Neuronal stem cell (in vitro differentiated cells): Measurements from ENCODE around the gene SLC2A1.

Experiments
- DNase-seq: peaks from one replicate; pipeline ENCODE4 v3.0.0-alpha.2; 2013; ENCODE audit warnings: low spot score
- H2AFZ ChIP-seq: one replicate; pipeline ENCODE4 v1.6.1; 2013; ENCODE audit warnings: mild to moderate bottlenecking, low read length, inconsistent platforms
- H2AK5ac ChIP-seq: 2 replicates; pipeline ENCODE4 v1.6.1; 2013; ENCODE audit warnings: low read depth, mild to moderate bottlenecking, inconsistent platforms, low read length, moderate library complexity, mixed read lengths
- H2BK120ac ChIP-seq: 2 replicates; pipeline ENCODE4 v1.6.1; 2013; ENCODE audit warnings: low read depth, mild to moderate bottlenecking, inconsistent platforms, low read length, moderate library complexity, mixed read lengths
- H2BK12ac ChIP-seq: one replicate; pipeline ENCODE4 v1.6.1; 2013; ENCODE audit warnings: low read length, inconsistent platforms
- H2BK15ac ChIP-seq: 2 replicates; pipeline ENCODE4 v1.6.1; 2013; ENCODE audit warnings: mild to moderate bottlenecking, low read length, inconsistent platforms, mixed read lengths
- H2BK5ac ChIP-seq: one replicate; pipeline ENCODE4 v1.6.1; 2013; ENCODE audit warnings: inconsistent platforms, mild to moderate bottlenecking, low read length, moderate library complexity
- H3K14ac ChIP-seq: one replicate; pipeline ENCODE4 v1.6.1; 2013; ENCODE audit warnings: low read length, inconsistent platforms
- H3K18ac ChIP-seq: 2 replicates; pipeline ENCODE4 v1.6.1; 2013; ENCODE audit warnings: low read length, inconsistent platforms
- H3K23ac ChIP-seq: 2 replicates; pipeline ENCODE4 v1.6.1; 2013; ENCODE audit warnings: low read depth, mild to moderate bottlenecking, mixed read lengths, low read length, inconsistent platforms; ENCODE audit not compliant: poor library complexity
- H3K27ac ChIP-seq: replicated peaks from 3 replicates; pipeline ENCODE4 v1.5.1; 2013; ENCODE audit warnings: low read length, inconsistent platforms
- H3K27me3 ChIP-seq, 3 experiments: 2 replicates each; pipeline ENCODE4 v1.6.1; 2013; ENCODE audit warnings: low read length in 3 of 3, mild to moderate bottlenecking in 2 of 3, inconsistent platforms in 1 of 3, low read depth in 1 of 3, mixed read lengths in 1 of 3, moderate library complexity in 1 of 3; ENCODE audit not compliant: control insufficient read depth in 3 of 3, insufficient read depth in 3 of 3
- H3K36me3 ChIP-seq, 2 donors: replicated peaks in 1 of 2; 2 replicates each; pipeline ENCODE4 v1.6.1; 2013; ENCODE audit warnings: low read length in 2 of 2; ENCODE audit not compliant: control insufficient read depth in 2 of 2, insufficient read depth in 2 of 2
- H3K4ac ChIP-seq: 2 replicates; pipeline ENCODE4 v1.6.1; 2013; ENCODE audit warnings: inconsistent platforms, mild to moderate bottlenecking, low read length, moderate library complexity
- H3K4me1 ChIP-seq, 2 donors: 1 replicate in 1 of 2; 2 replicates in 1 of 2; pipeline ENCODE4 v1.6.1; 2013; ENCODE audit warnings: low read length in 2 of 2, low read depth in 1 of 2; ENCODE audit not compliant: control insufficient read depth in 2 of 2, insufficient read depth in 1 of 2
- H3K4me2 ChIP-seq: one replicate; pipeline ENCODE4 v1.6.1; 2013; ENCODE audit warnings: mild to moderate bottlenecking, low read length, inconsistent platforms; ENCODE audit not compliant: insufficient read depth, poor library complexity, severe bottlenecking
- H3K4me3 ChIP-seq, 2 donors: 2 replicates each; pipeline ENCODE4 v1.5.1; 2013; ENCODE audit warnings: low read length in 2 of 2, mild to moderate bottlenecking in 2 of 2, inconsistent platforms in 1 of 2, moderate library complexity in 1 of 2
- H3K79me1 ChIP-seq: one replicate; pipeline ENCODE4 v1.6.1; 2013; ENCODE audit warnings: low read depth, mild to moderate bottlenecking, inconsistent platforms, low read length, moderate library complexity
- H3K9ac ChIP-seq: one replicate; pipeline ENCODE4 v1.6.1; 2013; ENCODE audit warnings: mild to moderate bottlenecking, low read depth, low read length, inconsistent platforms; ENCODE audit not compliant: poor library complexity
- H3K9me3 ChIP-seq, 2 donors: replicated peaks in 1 of 2; 2 replicates each; pipeline versions ENCODE3 to v1.6.1; 2013; ENCODE audit warnings: low read length in 2 of 2, mild to moderate bottlenecking in 2 of 2, inconsistent platforms in 1 of 2, low read depth in 1 of 2, mixed read lengths in 1 of 2, moderate library complexity in 1 of 2; ENCODE audit not compliant: control insufficient read depth in 2 of 2, insufficient read depth in 1 of 2
- H4K8ac ChIP-seq: one replicate; pipeline ENCODE4 v1.6.1; 2013; ENCODE audit warnings: low read depth, mild to moderate bottlenecking, inconsistent platforms, low read length, moderate library complexity
- H4K91ac ChIP-seq: one replicate; pipeline ENCODE4 v1.6.1; 2013; ENCODE audit warnings: low read length, low read depth, mild to moderate bottlenecking, inconsistent platforms; ENCODE audit not compliant: poor library complexity
- WGBS, 2 donors: extraction: QIAGEN DNeasy Blood & Tissue Kit; methylation state at CpG; one replicate each; pipeline ENCODE4 v1.1.7; 2013; ENCODE audit warnings: missing lambda C conversion rate in 2 of 2, mixed read lengths in 1 of 2; ENCODE audit not compliant: insufficient read length in 2 of 2, insufficient replicate concordance in 1 of 2; ENCODE audit errors: extremely low coverage in 2 of 2; 5-methylcytosine and 5-hydroxymethylcytosine counted together

SLC2A1 gene

GRCh38 chr1:42946120-42946898 is 12.4 kb downstream of the SLC2A1 start:
- WGBS, 2 donors, result no CpG with 5 or more reads among the region's 10 CpGs
- no peak overlapping the region for H3K27ac ChIP-seq
- peaks cover 34 to 59% of the 10 kb centered on the region in 2 donors for H3K4me1 ChIP-seq

GRCh38 chr1:42945164-42945563 is 13.5 kb downstream of the SLC2A1 start:
- no peak overlapping the region for H3K18ac ChIP-seq
- peaks cover 34 to 60% of the 10 kb centered on the region in 2 donors for H3K4me1 ChIP-seq

More at GRCh38 chr1:42946120-42946898, 12.4 kb downstream of the SLC2A1 start:
- H3K18ac ChIP-seq, result no peak overlapping the region
- H3K14ac ChIP-seq, result no peak overlapping the region
- H3K4ac ChIP-seq, result no peak overlapping the region
- peaks cover 0 to 2% of the 10 kb centered on the region in 2 donors for H3K9me3 ChIP-seq
- DNase-seq, result no peak
- H4K8ac ChIP-seq, result no peak overlapping the region
- no peak overlapping the region for H3K4me2 ChIP-seq
- no peak overlapping the region for H3K23ac ChIP-seq
- H3K9ac ChIP-seq, result peak overlapping the region; percentile 17
- H4K91ac ChIP-seq, result no peak overlapping the region
- no peak overlapping the region for H3K4me3 ChIP-seq
- no peak overlapping the region for H2AFZ ChIP-seq
- H3K36me3 ChIP-seq, result peaks cover 58 to 95% of the 10 kb centered on the region in 2 donors
- H2BK120ac ChIP-seq, result no peak overlapping the region
- no peaks in the 10 kb centered on the region for H3K27me3 ChIP-seq
- no peak overlapping the region for H2BK5ac ChIP-seq
- H2BK12ac ChIP-seq, result no peak overlapping the region
- H3K79me1 ChIP-seq, result peaks cover 2% of the 10 kb centered on the region
- no peak overlapping the region for H2BK15ac ChIP-seq
- H2AK5ac ChIP-seq, result no peak overlapping the region

GRCh38 chr1:42944246-42944928 is 14.3 kb downstream of the SLC2A1 start:
- Histone ChIP-seq H4K8ac (no peak overlapping the region), H2BK120ac (no peak overlapping the region), H2AK5ac (no peak overlapping the region), H3K4me2 (no peak overlapping the region), H3K14ac (no peak overlapping the region), H3K9ac (peak overlapping the region; percentile 39), H4K91ac (no peak overlapping the region), H3K9me3 (peaks cover 0 to 2% of the 10 kb centered on the region in 2 donors), H2BK12ac (no peak overlapping the region), H3K4me1 (peaks cover 27 to 55% of the 10 kb centered on the region in 2 donors), H3K36me3 (peaks cover 66 to 97% of the 10 kb centered on the region in 2 donors), H2BK5ac (no peak overlapping the region), H3K27me3 (no peaks in the 10 kb centered on the region), H2BK15ac (no peak overlapping the region), H3K23ac (no peak overlapping the region), H3K4me3 (no peak overlapping the region), H3K4ac (no peak overlapping the region), H3K18ac (peak overlapping the region; percentile 23), H3K27ac (no peak overlapping the region), H3K79me1 (peaks cover 3% of the 10 kb centered on the region), H2AFZ (no peak overlapping the region)
- no peak for DNase-seq
- no CpG with 5 or more reads among the region's 9 CpGs for WGBS, 2 donors

More at GRCh38 chr1:42945164-42945563, 13.5 kb downstream of the SLC2A1 start:
- H2AK5ac ChIP-seq, result no peak overlapping the region
- no peak overlapping the region for H3K23ac ChIP-seq
- H2BK15ac ChIP-seq, result no peak overlapping the region
- no peak overlapping the region for H2BK5ac ChIP-seq
- H3K9ac ChIP-seq, result no peak overlapping the region
- H4K8ac ChIP-seq, result no peak overlapping the region
- peaks cover 63 to 97% of the 10 kb centered on the region in 2 donors for H3K36me3 ChIP-seq
- H3K27me3 ChIP-seq, result no peaks in the 10 kb centered on the region
- peaks cover 3% of the 10 kb centered on the region for H3K79me1 ChIP-seq
- no peak overlapping the region for H3K4ac ChIP-seq
- no peak for DNase-seq
- WGBS, 2 donors, result no CpG with 5 or more reads among the region's 6 CpGs
- H4K91ac ChIP-seq, result no peak overlapping the region
- H3K27ac ChIP-seq, result no peak overlapping the region
- H3K9me3 ChIP-seq, result peaks cover 0 to 2% of the 10 kb centered on the region in 2 donors
- no peak overlapping the region for H3K4me3 ChIP-seq
- no peak overlapping the region for H2AFZ ChIP-seq
- no peak overlapping the region for H3K4me2 ChIP-seq
- no peak overlapping the region for H2BK12ac ChIP-seq
- H2BK120ac ChIP-seq, result no peak overlapping the region
- H3K14ac ChIP-seq, result no peak overlapping the region

GRCh38 chr1:42943728-42944127 is 14.9 kb downstream of the SLC2A1 start:
- Histone ChIP-seq H2AK5ac (no peak overlapping the region), H3K9me3 (peaks cover 0 to 2% of the 10 kb centered on the region in 2 donors), H2BK120ac (no peak overlapping the region), H4K8ac (no peak overlapping the region), H3K79me1 (peaks cover 6% of the 10 kb centered on the region), H3K18ac (no peak overlapping the region), H2AFZ (no peak overlapping the region), H3K9ac (no peak overlapping the region), H3K36me3 (peaks cover 72 to 99% of the 10 kb centered on the region in 2 donors), H3K27ac (no peak overlapping the region), H3K23ac (no peak overlapping the region), H2BK12ac (no peak overlapping the region), H4K91ac (no peak overlapping the region), H2BK15ac (no peak overlapping the region), H3K14ac (no peak overlapping the region), H3K4me3 (no peak overlapping the region), H3K4me1 (peaks cover 25 to 54% of the 10 kb centered on the region in 2 donors), H3K27me3 (no peaks in the 10 kb centered on the region), H3K4me2 (no peak overlapping the region), H2BK5ac (no peak overlapping the region), H3K4ac (no peak overlapping the region)
- DNase-seq, result no peak
- no CpG with 5 or more reads among the region's 6 CpGs for WGBS, 2 donors
